ENCODE data around the gene NT5DC1.

NT5DC1 gene

GRCh38 chr6:116144605-116145004 lies 44.0 kb downstream of the NT5DC1 start:
- no peak for DNase-seq

GRCh38 chr6:116145803-116146675 lies 45.4 kb downstream of the NT5DC1 start:
- DNase-seq, result no peak

- DNase-seq, result no peak
Measured at GRCh38 chr6:116152620-116153019, 52.0 kb downstream of the NT5DC1 start.

- DNase-seq, result no peak
Measured at GRCh38 chr6:116154887-116155286, 54.2 kb downstream of the NT5DC1 start.

- no peak for DNase-seq
Measured at GRCh38 chr6:116156405-116157326, 56.0 kb downstream of the NT5DC1 start.

GRCh38 chr6:116157391-116157790 lies 56.7 kb downstream of the NT5DC1 start:
- no peak for DNase-seq

- DNase-seq, result no peak
Measured at GRCh38 chr6:116158641-116159040, 58.0 kb downstream of the NT5DC1 start.

- DNase-seq, result no peak
Measured at GRCh38 chr6:116159782-116160524, 59.3 kb downstream of the NT5DC1 start.

- DNase-seq, result no peak
Measured at GRCh38 chr6:116165596-116165995, 64.9 kb downstream of the NT5DC1 start.

- DNase-seq, result no peak
Measured at GRCh38 chr6:116166369-116166768, 65.7 kb downstream of the NT5DC1 start.

GRCh38 chr6:116168148-116168547 lies 67.5 kb downstream of the NT5DC1 start:
- DNase-seq, result no peak

GRCh38 chr6:116169880-116170279 lies 69.2 kb downstream of the NT5DC1 start:
- no peak for DNase-seq

GRCh38 chr6:116170358-116171057 lies 69.9 kb downstream of the NT5DC1 start:
- DNase-seq, result no peak

- no peak for DNase-seq
Measured at GRCh38 chr6:116173928-116174327, 73.3 kb downstream of the NT5DC1 start.

GRCh38 chr6:116175344-116175743 lies 74.7 kb downstream of the NT5DC1 start:
- DNase-seq, result no peak

- no peak for DNase-seq
Measured at GRCh38 chr6:116176596-116176995, 75.9 kb downstream of the NT5DC1 start.

GRCh38 chr6:116180375-116180774 lies 79.7 kb downstream of the NT5DC1 start:
- no peak for DNase-seq

GRCh38 chr6:116189472-116189871 lies 88.8 kb downstream of the NT5DC1 start:
- no peak for DNase-seq

GRCh38 chr6:116190550-116190949 lies 89.9 kb downstream of the NT5DC1 start:
- DNase-seq, result no peak

- DNase-seq, result no peak
Measured at GRCh38 chr6:116191881-116192280, 91.2 kb downstream of the NT5DC1 start.

GRCh38 chr6:116192786-116193185 lies 92.1 kb downstream of the NT5DC1 start:
- DNase-seq, result no peak

GRCh38 chr6:116196841-116197240 lies 96.2 kb downstream of the NT5DC1 start:
- no peak for DNase-seq

Measured in activated CD4-positive, alpha-beta T cell treated with anti-CD3 and anti-CD28 coated beads, Interleukin-2, amount 50 U/mL, for 16 hours (primary cell).